ENCODE data around the gene NME4.

DNA sequence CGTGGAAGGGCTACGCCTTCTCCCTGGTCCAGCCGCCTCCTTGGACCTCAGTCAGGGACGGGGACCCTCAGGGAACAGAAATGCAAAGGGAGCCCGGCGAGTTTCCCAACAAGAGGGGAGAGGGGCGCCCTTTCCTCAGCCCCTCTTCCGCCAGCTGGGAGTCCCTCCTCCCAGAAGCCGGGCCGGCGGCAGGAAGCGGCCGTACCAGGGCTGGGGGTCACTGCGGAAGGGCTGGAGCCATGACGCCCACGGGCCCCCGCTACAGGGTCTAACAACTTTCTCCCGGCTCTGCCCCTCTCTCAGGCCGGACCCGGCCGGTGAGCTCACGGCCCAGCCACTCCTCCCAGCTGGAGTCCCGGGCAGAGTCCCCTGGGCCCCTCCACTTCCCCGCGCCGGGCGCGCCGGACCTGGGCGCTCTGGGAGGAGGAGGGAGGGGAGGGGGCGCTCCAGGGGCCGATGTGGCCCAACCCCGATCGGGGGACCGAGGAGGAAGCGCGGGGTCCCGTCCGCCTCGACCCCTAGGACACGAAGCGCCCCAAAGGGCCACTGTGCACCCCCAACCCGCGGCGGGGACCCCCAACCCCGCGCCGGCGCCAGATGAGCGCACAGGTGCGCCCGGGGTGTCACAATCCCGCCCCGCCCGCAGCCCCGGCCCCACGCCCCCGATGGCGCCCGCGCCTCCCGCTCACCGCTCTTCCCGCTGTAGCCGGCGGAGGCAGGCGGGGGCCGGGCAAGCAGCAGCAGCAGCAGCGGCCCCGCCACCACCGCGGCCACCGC lies 15.8 kb upstream of the NME4 start:
- no peak for TF ChIP-seq EZH2 (IDR thresholded peaks at IDR 0.05; ENCODE audit: borderline replicate concordance, low read length)
- TF ChIP-seq, protein P1, sequence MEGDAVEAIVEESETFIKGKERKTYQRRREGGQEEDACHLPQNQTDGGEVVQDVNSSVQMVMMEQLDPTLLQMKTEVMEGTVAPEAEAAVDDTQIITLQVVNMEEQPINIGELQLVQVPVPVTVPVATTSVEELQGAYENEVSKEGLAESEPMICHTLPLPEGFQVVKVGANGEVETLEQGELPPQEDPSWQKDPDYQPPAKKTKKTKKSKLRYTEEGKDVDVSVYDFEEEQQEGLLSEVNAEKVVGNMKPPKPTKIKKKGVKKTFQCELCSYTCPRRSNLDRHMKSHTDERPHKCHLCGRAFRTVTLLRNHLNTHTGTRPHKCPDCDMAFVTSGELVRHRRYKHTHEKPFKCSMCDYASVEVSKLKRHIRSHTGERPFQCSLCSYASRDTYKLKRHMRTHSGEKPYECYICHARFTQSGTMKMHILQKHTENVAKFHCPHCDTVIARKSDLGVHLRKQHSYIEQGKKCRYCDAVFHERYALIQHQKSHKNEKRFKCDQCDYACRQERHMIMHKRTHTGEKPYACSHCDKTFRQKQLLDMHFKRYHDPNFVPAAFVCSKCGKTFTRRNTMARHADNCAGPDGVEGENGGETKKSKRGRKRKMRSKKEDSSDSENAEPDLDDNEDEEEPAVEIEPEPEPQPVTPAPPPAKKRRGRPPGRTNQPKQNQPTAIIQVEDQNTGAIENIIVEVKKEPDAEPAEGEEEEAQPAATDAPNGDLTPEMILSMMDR (conservative IDR thresholded peaks at IDR 0.05 in 1 of 2, IDR thresholded peaks at IDR 0.05 in 1 of 2; ENCODE audit: extremely low read depth in 1 of 2, insufficient read depth in 1 of 2, low read depth in 1 of 2, low read length in 2 of 2) = no peak

Measured in mammary epithelial cell (primary cell).